Activated CD4-positive, alpha-beta T cell treated with anti-CD3 and anti-CD28 coated beads, Interleukin-2, amount 10 ng/mL, durations not matched to agents 7 days and 5 days (primary cell): Measurements from ENCODE around the gene AHSP. TPM values are rescaled to one million over a fixed set of nuclear protein-coding genes. Genes with fewer than 3 reads are reported as not detected.

Source experiments
- CTCF ChIA-PET: fragments of 350-600 bp; sonication (Branson Sonifier 250); formaldehyde crosslinking; loops from one replicate; lab custom pipeline; 2021; ENCODE audit warnings: antibody characterized with exemption; lab: Charles Lee
- POLR2A ChIA-PET: fragments of 350-600 bp; sonication (Branson Sonifier 250); formaldehyde crosslinking; loops from one replicate; lab custom pipeline; 2021; ENCODE audit warnings: antibody characterized with exemption; lab: Charles Lee
- DNase-seq: peaks from one replicate; pipeline ENCODE4 v3.0.0-alpha.2; 2020
- H3K27ac Mint-ChIP-seq: one replicate; pipeline ENCODE4 v1.8.0; 2021; ENCODE audit warnings: mild to moderate bottlenecking, moderate library complexity, mixed read lengths
- H3K27me3 Mint-ChIP-seq: one replicate; pipeline ENCODE4 v1.8.0; 2021; ENCODE audit warnings: mixed read lengths
- H3K36me3 Mint-ChIP-seq: one replicate; pipeline ENCODE4 v1.8.0; 2021; ENCODE audit warnings: low read depth, mixed read lengths
- H3K4me1 Mint-ChIP-seq: one replicate; pipeline ENCODE4 v1.8.0; 2021; ENCODE audit warnings: mixed read lengths
- H3K4me3 Mint-ChIP-seq: one replicate; pipeline ENCODE4 v1.8.0; 2021; ENCODE audit warnings: mild to moderate bottlenecking, moderate library complexity, mixed read lengths
- H3K9me3 Mint-ChIP-seq: one replicate; pipeline ENCODE4 v1.8.0; 2021; ENCODE audit warnings: mixed read lengths
- total RNA-seq, 2 experiments: library from RNA; stranded (reverse); gene quantifications; one replicate each; pipeline ENCODE4 v1.2.3, GENCODE V29; 2021

AHSP gene
- total RNA-seq, 2 experiments from 2014 or later: not detected

GRCh38 chr16:31488468-31489297 lies 39.0 kb upstream of the AHSP start:
- no peak for DNase-seq
- no peak overlapping the region for H3K27ac Mint-ChIP-seq
- peaks cover 5% of the 10 kb centered on the region for H3K36me3 Mint-ChIP-seq
- CTCF ChIA-PET: interaction anchor here (1.1 to 2.1 kb wide), 5 partner anchors 9 to 373 kb away, joined by 3 to 6 read pairs (median 4); partner anchors contain the start of gene RUSF1
- no peaks in the 10 kb centered on the region for H3K9me3 Mint-ChIP-seq
- peaks cover 6% of the 10 kb centered on the region for H3K27me3 Mint-ChIP-seq
- peak overlapping the region; percentile 41 for H3K4me3 Mint-ChIP-seq
- POLR2A ChIA-PET: no interaction called here
- H3K4me1 Mint-ChIP-seq: peaks cover 6% of the 10 kb centered on the region

- H3K27me3 Mint-ChIP-seq: peaks cover 6% of the 10 kb centered on the region
- CTCF ChIA-PET: interaction anchor here (1.6 to 2.1 kb wide), 3 partner anchors 10 to 372 kb away, joined by 4 to 6 read pairs (median 4); no protein-coding TSS in a partner anchor
These were observed 38.5 kb upstream of the AHSP start for GRCh38 chr16:31489298-31489564.

GRCh38 chr16:31489616-31490584 lies 37.8 kb upstream of the AHSP start:
- H3K4me1 Mint-ChIP-seq: peaks cover 6% of the 10 kb centered on the region
- H3K36me3 Mint-ChIP-seq: peaks cover 5% of the 10 kb centered on the region
- no peak overlapping the region for H3K4me3 Mint-ChIP-seq
- CTCF ChIA-PET: interaction anchor here (1.2 to 1.7 kb wide), 4 partner anchors 11 to 371 kb away, joined by 3 to 6 read pairs (median 4); no protein-coding TSS in a partner anchor
- DNase-seq: no peak
- peak overlapping the region; percentile 63 for H3K27ac Mint-ChIP-seq
- peaks cover 6% of the 10 kb centered on the region for H3K27me3 Mint-ChIP-seq
- POLR2A ChIA-PET: no interaction called here
- H3K9me3 Mint-ChIP-seq: no peaks in the 10 kb centered on the region

More at GRCh38 chr16:31489298-31489564, 38.5 kb upstream of the AHSP start:
- Mint-ChIP-seq H3K27ac (peak overlapping the region; percentile 13), H3K4me1 (peaks cover 6% of the 10 kb centered on the region), H3K4me3 (peak overlapping the region; percentile 41), H3K36me3 (peaks cover 5% of the 10 kb centered on the region), H3K9me3 (no peaks in the 10 kb centered on the region)
- no peak for DNase-seq
- POLR2A ChIA-PET: no interaction called here

- H3K4me3 Mint-ChIP-seq: no peak overlapping the region
- ChIA-PET POLR2A (no interaction called here), CTCF (interaction anchor here (0.7 to 1.3 kb wide), 4 partner anchors 15 to 127 kb away, joined by 3 read pairs; partner anchors contain the start of gene ARMC5)
- H3K27me3 Mint-ChIP-seq: no peaks in the 10 kb centered on the region
- H3K4me1 Mint-ChIP-seq: peaks cover 4% of the 10 kb centered on the region
- H3K9me3 Mint-ChIP-seq: no peaks in the 10 kb centered on the region
- H3K36me3 Mint-ChIP-seq: peaks cover 5% of the 10 kb centered on the region
- no peak overlapping the region for H3K27ac Mint-ChIP-seq
- no peak for DNase-seq
These were observed 35.8 kb upstream of the AHSP start for GRCh38 chr16:31491778-31492418.

- CTCF ChIA-PET: interaction anchor here (1.7 kb wide), 1 partner anchor 10 kb away, joined by 4 read pairs; no protein-coding TSS in a partner anchor
- POLR2A ChIA-PET: no interaction called here
- no peak for DNase-seq
These were observed 34.1 kb upstream of the AHSP start for GRCh38 chr16:31493506-31494125.

GRCh38 chr16:31496670-31497069 lies 31.0 kb upstream of the AHSP start:
- no peak overlapping the region for H3K27ac Mint-ChIP-seq
- H3K9me3 Mint-ChIP-seq: no peaks in the 10 kb centered on the region
- no peak overlapping the region for H3K4me3 Mint-ChIP-seq
- no peak for DNase-seq
- POLR2A ChIA-PET: no interaction called here
- H3K4me1 Mint-ChIP-seq: no peaks in the 10 kb centered on the region
- CTCF ChIA-PET: interaction anchor here (1.8 to 2.2 kb wide), 2 partner anchors 11 to 36 kb away, joined by 5 to 6 read pairs; partner anchors contain the start of gene RUSF1
- H3K36me3 Mint-ChIP-seq: peaks cover 3% of the 10 kb centered on the region
- H3K27me3 Mint-ChIP-seq: no peaks in the 10 kb centered on the region

More at GRCh38 chr16:31493506-31494125, 34.1 kb upstream of the AHSP start:
- no peaks in the 10 kb centered on the region for H3K27me3 Mint-ChIP-seq
- H3K4me3 Mint-ChIP-seq: no peak overlapping the region
- H3K27ac Mint-ChIP-seq: no peak overlapping the region
- H3K9me3 Mint-ChIP-seq: no peaks in the 10 kb centered on the region
- peaks cover 5% of the 10 kb centered on the region for H3K36me3 Mint-ChIP-seq
- H3K4me1 Mint-ChIP-seq: no peaks in the 10 kb centered on the region

- Mint-ChIP-seq H3K4me1 (no peaks in the 10 kb centered on the region), H3K36me3 (no peaks in the 10 kb centered on the region), H3K27me3 (no peaks in the 10 kb centered on the region), H3K27ac (no peak overlapping the region), H3K4me3 (no peak overlapping the region), H3K9me3 (no peaks in the 10 kb centered on the region)
- ChIA-PET CTCF (interaction anchor here (1.3 to 1.8 kb wide), 2 partner anchors 38 to 370 kb away, joined by 3 to 5 read pairs; no protein-coding TSS in a partner anchor), POLR2A (no interaction called here)
- no peak for DNase-seq
These were observed 29.2 kb upstream of the AHSP start for GRCh38 chr16:31498493-31498892.

GRCh38 chr16:31499928-31500327 lies 27.8 kb upstream of the AHSP start:
- POLR2A ChIA-PET: no interaction called here
- CTCF ChIA-PET: interaction anchor here (1.9 kb wide), 1 partner anchor 11 kb away, joined by 6 read pairs; no protein-coding TSS in a partner anchor
- Mint-ChIP-seq H3K4me3 (no peak overlapping the region), H3K27me3 (no peaks in the 10 kb centered on the region), H3K36me3 (peaks cover 3% of the 10 kb centered on the region), H3K9me3 (no peaks in the 10 kb centered on the region), H3K27ac (no peak overlapping the region), H3K4me1 (peaks cover 11% of the 10 kb centered on the region)
- DNase-seq: no peak

GRCh38 chr16:31501226-31501965 lies 26.3 kb upstream of the AHSP start:
- DNase-seq: no peak
- Mint-ChIP-seq H3K36me3 (peaks cover 8% of the 10 kb centered on the region), H3K27ac (no peak overlapping the region), H3K4me3 (no peak overlapping the region), H3K9me3 (no peaks in the 10 kb centered on the region), H3K4me1 (peaks cover 25% of the 10 kb centered on the region), H3K27me3 (no peaks in the 10 kb centered on the region)
- ChIA-PET POLR2A (no interaction called here), CTCF (interaction anchor here (0.6 to 1.9 kb wide), 6 partner anchors 9 to 199 kb away, joined by 3 to 6 read pairs (median 4); no protein-coding TSS in a partner anchor)

- Mint-ChIP-seq H3K27ac (no peak overlapping the region), H3K4me1 (peaks cover 30% of the 10 kb centered on the region), H3K4me3 (no peak overlapping the region), H3K27me3 (no peaks in the 10 kb centered on the region), H3K36me3 (peaks cover 8% of the 10 kb centered on the region), H3K9me3 (no peaks in the 10 kb centered on the region)
- ChIA-PET CTCF (interaction anchor here (0.6 to 1.9 kb wide), 6 partner anchors 9 to 198 kb away, joined by 3 to 6 read pairs (median 4); no protein-coding TSS in a partner anchor), POLR2A (no interaction called here)
- no peak for DNase-seq
These were observed 25.7 kb upstream of the AHSP start for GRCh38 chr16:31501966-31502348.

- Mint-ChIP-seq H3K4me1 (peaks cover 37% of the 10 kb centered on the region), H3K27me3 (no peaks in the 10 kb centered on the region), H3K27ac (no peak overlapping the region), H3K4me3 (no peak overlapping the region), H3K36me3 (peaks cover 8% of the 10 kb centered on the region), H3K9me3 (no peaks in the 10 kb centered on the region)
- POLR2A ChIA-PET: no interaction called here
- CTCF ChIA-PET: interaction anchor here (0.6 to 1.4 kb wide), 5 partner anchors 8 to 1052 kb away, joined by 3 to 4 read pairs (median 3); partner anchors contain the start of gene ARMC5
- no peak for DNase-seq
These were observed 24.7 kb upstream of the AHSP start for GRCh38 chr16:31502981-31503380.
